GM12878 (cell line): Measurements from ENCODE around the gene C6orf15. TPM values are rescaled to one million over a fixed set of nuclear protein-coding genes. Genes with fewer than 3 reads are reported as not detected.

Source experiments
- ATAC-seq: fragments of 200-7000 bp; cut with Tn5 transposase; 3 replicates; pipeline ENCODE4 v1.9.1; 2020; ENCODE audit warnings: mild to moderate bottlenecking, moderate library complexity
- BruUV-seq: library from RNA; stranded (reverse); fragments of 400-500 nt; replicated peaks from 2 replicates; lab custom pipeline; 2021; lab: Mats Ljungman, UMichigan
- CTCF ChIA-PET: fragments of 300-600 bp; sonication (Branson Sonifier 250); formaldehyde crosslinking; extraction: SDS; loops from one replicate; lab custom pipeline; 2021; ENCODE audit warnings: inconsistent platforms; lab: Yijun Ruan, JAX
- POLR2A ChIA-PET: fragments of 350-600 bp; formaldehyde crosslinking; extraction: SDS; loops from one replicate; lab custom pipeline; 2021; ENCODE audit warnings: inconsistent platforms; lab: Charles Lee
- RAD21 ChIA-PET: fragments of 300-600 bp; sonication (Branson Sonifier 250); formaldehyde crosslinking; loops from one replicate; lab custom pipeline; 2023; ENCODE audit warnings: antibody characterized with exemption; ENCODE audit not compliant: unreplicated experiment; lab: Charles Lee
- SMC1A ChIA-PET: fragments of 300-600 bp; sonication (Branson Sonifier 250); formaldehyde crosslinking; loops from one replicate; lab custom pipeline; 2023; ENCODE audit not compliant: unreplicated experiment, uncharacterized antibody; lab: Charles Lee
- DNase-seq: peaks from one replicate; pipeline ENCODE4 v3.0.0-alpha.2; 2011; ENCODE audit warnings: low read depth, low spot score
- FAIRE-seq: peaks from 3 replicates; lab custom pipeline; 2011; peaks lifted over from hg19 to GRCh38; lab: Jason Lieb, UNC
- H2AFZ ChIP-seq: 2 replicates; pipeline ENCODE4 v1.6.0; 2011; ENCODE audit warnings: low read depth, low read length, control low read depth; ENCODE audit not compliant: control insufficient read depth
- H3K27ac ChIP-seq: 2 replicates; pipeline ENCODE4 v1.5.1; 2011; ENCODE audit warnings: control low read depth; ENCODE audit not compliant: control insufficient read depth, insufficient read depth
- H3K27me3 ChIP-seq, 2 experiments: replicated peaks in 1 of 2; 2 replicates each; pipeline versions ENCODE4 v1.6.0 to v1.6.1; 2011; ENCODE audit warnings: low read length in 1 of 2; ENCODE audit not compliant: control insufficient read depth in 2 of 2, insufficient read depth in 2 of 2
- H3K36me3 ChIP-seq, 2 experiments: 2 replicates each; pipeline ENCODE4 v1.5.1; 2011; ENCODE audit warnings: low read length in 1 of 2; ENCODE audit not compliant: control insufficient read depth in 2 of 2, insufficient read depth in 2 of 2
- H3K4me1 ChIP-seq: 2 replicates; pipeline ENCODE4 v1.6.1; 2011; ENCODE audit warnings: mild to moderate bottlenecking, low read length, moderate library complexity, mixed read lengths; ENCODE audit not compliant: control insufficient read depth, insufficient read depth
- H3K4me2 ChIP-seq: 2 replicates; pipeline ENCODE4 v1.6.0; 2011; ENCODE audit warnings: control low read depth; ENCODE audit not compliant: control insufficient read depth, insufficient read depth
- H3K4me3 ChIP-seq: fragments of 200-600 bp; sonication (generic); 2 replicates; pipeline ENCODE4 v1.5.1; 2016
- H3K79me2 ChIP-seq: 2 replicates; pipeline ENCODE4 v1.6.0; 2011; ENCODE audit warnings: low read length; ENCODE audit not compliant: control insufficient read depth, insufficient read depth
- H3K9ac ChIP-seq: 2 replicates; pipeline ENCODE4 v1.8.0; 2011; ENCODE audit warnings: low read length, control low read depth, mixed read lengths; ENCODE audit not compliant: control insufficient read depth, insufficient read depth
- H3K9me3 ChIP-seq: replicated peaks from 3 replicates; pipeline ENCODE4 v1.5.1; 2011; ENCODE audit warnings: mild to moderate bottlenecking, low read length; ENCODE audit not compliant: control insufficient read depth, insufficient read depth
- H4K20me1 ChIP-seq: 2 replicates; pipeline ENCODE4 v1.6.0; 2011; ENCODE audit not compliant: control insufficient read depth, insufficient read depth
- ATF7 ChIP-seq: fragments of 450-650 bp; IDR thresholded peaks from 2 replicates; pipeline ENCODE4 v1.6.1; 2016; ENCODE audit warnings: low read depth, mild to moderate bottlenecking
- CREM ChIP-seq: IDR thresholded peaks from 2 replicates; pipeline ENCODE4 v1.6.1; 2014; ENCODE audit warnings: antibody characterized with exemption, low read depth
- EZH2 ChIP-seq: IDR thresholded peaks from 2 replicates; pipeline ENCODE4 v1.6.1; 2012; ENCODE audit warnings: low read depth, mild to moderate bottlenecking, control low read depth, inconsistent platforms, low read length, borderline replicate concordance; ENCODE audit not compliant: control insufficient read depth
- GABPA ChIP-seq: IDR thresholded peaks from 2 replicates; pipeline ENCODE4 v1.6.1; 2014; ENCODE audit warnings: antibody characterized with exemption, low read depth, mild to moderate bottlenecking, inconsistent platforms
- GATAD2B ChIP-seq: fragments of 450-650 bp; conservative IDR thresholded peaks from 2 replicates; pipeline ENCODE4 v1.6.1; 2017; ENCODE audit warnings: low read depth, mild to moderate bottlenecking, moderate library complexity
- HCFC1 ChIP-seq: fragments of 150-350 bp; IDR thresholded peaks from 2 replicates; pipeline ENCODE4 v1.6.1; 2014; ENCODE audit warnings: low read length
- IKZF2 ChIP-seq, 2 experiments: fragments of 450-650 bp; IDR thresholded peaks; 2 replicates each; pipeline ENCODE4 v1.6.1; 2017; ENCODE audit warnings: mild to moderate bottlenecking in 2 of 2, moderate library complexity in 2 of 2
- NBN ChIP-seq: fragments of 450-650 bp; IDR thresholded peaks from 2 replicates; pipeline ENCODE4 v1.6.1; 2016
- NFYA ChIP-seq: IDR thresholded peaks from 2 replicates; pipeline ENCODE4 v1.6.1; 2011; ENCODE audit warnings: low read depth, mild to moderate bottlenecking, low read length, improper control_type of control experiment, borderline replicate concordance
- NR2F1 ChIP-seq: fragments of 450-650 bp; conservative IDR thresholded peaks from 2 replicates; pipeline ENCODE4 v1.6.1; 2017; ENCODE audit warnings: mild to moderate bottlenecking
- POLR2AphosphoS2 ChIP-seq: IDR thresholded peaks from 2 replicates; pipeline ENCODE4 v1.6.1; 2011; ENCODE audit warnings: low read depth, mild to moderate bottlenecking, low read length, improper control_type of control experiment, moderate library complexity
- POLR2AphosphoS5 ChIP-seq: IDR thresholded peaks from 2 replicates; pipeline ENCODE4 v1.6.1; 2011; ENCODE audit warnings: mild to moderate bottlenecking, low read length, inconsistent platforms
- SP1 ChIP-seq: IDR thresholded peaks from one replicate; pipeline ENCODE4 v1.6.1; 2011; ENCODE audit warnings: low read depth, low read length
- STAT1 ChIP-seq: fragments of 450-650 bp; conservative IDR thresholded peaks from 2 replicates; pipeline ENCODE4 v1.6.1; 2014; ENCODE audit warnings: antibody characterized with exemption, mild to moderate bottlenecking
- TCF3 ChIP-seq: IDR thresholded peaks from 2 replicates; pipeline ENCODE4 v1.6.1; 2012; ENCODE audit warnings: low read depth, mild to moderate bottlenecking, low read length, borderline replicate concordance; ENCODE audit not compliant: insufficient read depth
- YBX1 ChIP-seq: fragments of 450-650 bp; IDR thresholded peaks from 2 replicates; pipeline ENCODE4 v1.6.1; 2016; ENCODE audit warnings: antibody characterized with exemption
- ZSCAN29 ChIP-seq: fragments of 450-650 bp; IDR thresholded peaks from 2 replicates; pipeline ENCODE4 v1.6.1; 2017; ENCODE audit warnings: mild to moderate bottlenecking, moderate library complexity
- WGBS: methylation state at CpG from one replicate; pipeline ENCODE4 v1.1.6; 2016; ENCODE audit warnings: low lambda C conversion rate; ENCODE audit not compliant: insufficient replicate concordance, insufficient coverage; ENCODE audit errors: missing lambda C conversion rate; 5-methylcytosine and 5-hydroxymethylcytosine counted together
- in situ Hi-C: fragments of 300-500 bp; cut with MboI; formaldehyde crosslinking; loops from 9 replicates; pipeline ENCODE4 v1.14.3; 2018; ENCODE audit warnings: mixed read lengths
- intact Hi-C: fragments of 100-400 bp; cut with micrococcal nuclease; formaldehyde crosslinking; loops from one replicate; pipeline ENCODE4 v1.14.2; 2022; ENCODE audit not compliant: unreplicated experiment
- polyA plus RNA-seq, 11 experiments: library from polyadenylated mRNA; depleted of rRNA in 4 of 11; unstranded in 6 of 11; stranded (reverse) in 5 of 11; fragments of >200 nt; fragmentation: Nextera tagmentation in 4 of 11; fragmentation: Illumina TruSeq in 1 of 11; extraction: Ambion mirVana in 4 of 11; extraction: Trizol in 1 of 11; gene quantifications; 1 replicate in 1 of 11; 2 replicates in 10 of 11; pipeline versions ENCODE4 v1.2.1 to v1.2.3, GENCODE V29; 2011 to 2016; ENCODE audit warnings: inconsistent platforms in 2 of 11, missing spikeins in 2 of 11, low read depth in 1 of 11
- total RNA-seq, 4 experiments: library from RNA; depleted of rRNA in 3 of 4; stranded (reverse); fragments of >200 nt in 3 of 4; fragmentation: Illumina TruSeq in 1 of 4; extraction: Trizol in 1 of 4; gene quantifications; 2 replicates each; pipeline versions ENCODE4 v1.2.1 to v1.2.3, GENCODE V29; 2013 to 2021
- TF ChIP-seq, protein P1 (sequence below): fragments of 450-650 bp; IDR thresholded peaks from 2 replicates; pipeline ENCODE4 v1.6.1; 2016; ENCODE audit warnings: mild to moderate bottlenecking, moderate library complexity, borderline replicate concordance
- TF ChIP-seq, protein P2 (sequence below): fragments of 450-650 bp; IDR thresholded peaks from 2 replicates; pipeline ENCODE4 v1.6.1; 2018; ENCODE audit warnings: borderline replicate concordance, mild to moderate bottlenecking; ENCODE audit not compliant: partially characterized antibody

The C6orf15 gene
- total and polyA plus RNA-seq, 10 of the 15 experiments (the other 5 are each of a cell fraction or from before 2014, with no cell fraction given), result not detected

- TF ChIP-seq ATF7 (no peak), GATAD2B (no peak), CREM (no peak), NFYA (no peak), NR2F1 (no peak), GABPA (no peak)
- TF ChIP-seq, protein P1, sequence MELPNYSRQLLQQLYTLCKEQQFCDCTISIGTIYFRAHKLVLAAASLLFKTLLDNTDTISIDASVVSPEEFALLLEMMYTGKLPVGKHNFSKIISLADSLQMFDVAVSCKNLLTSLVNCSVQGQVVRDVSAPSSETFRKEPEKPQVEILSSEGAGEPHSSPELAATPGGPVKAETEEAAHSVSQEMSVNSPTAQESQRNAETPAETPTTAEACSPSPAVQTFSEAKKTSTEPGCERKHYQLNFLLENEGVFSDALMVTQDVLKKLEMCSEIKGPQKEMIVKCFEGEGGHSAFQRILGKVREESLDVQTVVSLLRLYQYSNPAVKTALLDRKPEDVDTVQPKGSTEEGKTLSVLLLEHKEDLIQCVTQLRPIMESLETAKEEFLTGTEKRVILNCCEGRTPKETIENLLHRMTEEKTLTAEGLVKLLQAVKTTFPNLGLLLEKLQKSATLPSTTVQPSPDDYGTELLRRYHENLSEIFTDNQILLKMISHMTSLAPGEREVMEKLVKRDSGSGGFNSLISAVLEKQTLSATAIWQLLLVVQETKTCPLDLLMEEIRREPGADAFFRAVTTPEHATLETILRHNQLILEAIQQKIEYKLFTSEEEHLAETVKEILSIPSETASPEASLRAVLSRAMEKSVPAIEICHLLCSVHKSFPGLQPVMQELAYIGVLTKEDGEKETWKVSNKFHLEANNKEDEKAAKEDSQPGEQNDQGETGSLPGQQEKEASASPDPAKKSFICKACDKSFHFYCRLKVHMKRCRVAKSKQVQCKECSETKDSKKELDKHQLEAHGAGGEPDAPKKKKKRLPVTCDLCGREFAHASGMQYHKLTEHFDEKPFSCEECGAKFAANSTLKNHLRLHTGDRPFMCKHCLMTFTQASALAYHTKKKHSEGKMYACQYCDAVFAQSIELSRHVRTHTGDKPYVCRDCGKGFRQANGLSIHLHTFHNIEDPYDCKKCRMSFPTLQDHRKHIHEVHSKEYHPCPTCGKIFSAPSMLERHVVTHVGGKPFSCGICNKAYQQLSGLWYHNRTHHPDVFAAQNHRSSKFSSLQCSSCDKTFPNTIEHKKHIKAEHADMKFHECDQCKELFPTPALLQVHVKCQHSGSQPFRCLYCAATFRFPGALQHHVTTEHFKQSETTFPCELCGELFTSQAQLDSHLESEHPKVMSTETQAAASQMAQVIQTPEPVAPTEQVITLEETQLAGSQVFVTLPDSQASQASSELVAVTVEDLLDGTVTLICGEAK, result no peak
These were observed 32.6 kb upstream of the C6orf15 start (continued) for GRCh38 chr6:31144970-31145340.

GRCh38 chr6:31144296-31144969 is 32.1 kb upstream of the C6orf15 start:
- CTCF ChIA-PET, result interaction anchor here (1.4 to 22.9 kb wide), 2 partner anchors 49 to 222 kb away, joined by 4 to 326 read pairs; no protein-coding TSS in a partner anchor

More at GRCh38 chr6:31144296-31144969, 32.1 kb upstream of the C6orf15 start:
- Histone ChIP-seq H3K4me3 (no peak overlapping the region), H2AFZ (no peak overlapping the region), H4K20me1 (no peaks in the 10 kb centered on the region), H3K4me1 (peaks cover 4% of the 10 kb centered on the region; the same call in 1 of the 2 replicates), H3K36me3 (peaks cover 0 to 4% of the 10 kb centered on the region in 2 experiments; a peak in 1 of 4 replicates), H3K9me3 (no peaks in the 10 kb centered on the region), H3K79me2 (no peaks in the 10 kb centered on the region), H3K4me2 (no peak overlapping the region), H3K27me3 (no peaks in the 10 kb centered on the region), H3K27ac (no peak overlapping the region), H3K9ac (no peak overlapping the region)
- ChIA-PET POLR2A (no interaction called here), SMC1A (interaction anchor here (2.0 kb wide), 1 partner anchor 48 kb away, joined by 10 read pairs; no protein-coding TSS in a partner anchor), RAD21 (no interaction called here)
- no peak for FAIRE-seq
- DNase-seq, result no peak
- no peak for ATAC-seq
- BruUV-seq, result no TSS peak
- intact Hi-C loops, result no loop called here
- 93% methylated on average over 17 of the region's 18 CpGs for WGBS
- in situ Hi-C loops, result no loop called here
- TF ChIP-seq POLR2AphosphoS5 (no peak), STAT1 (no peak), IKZF2 (IDR thresholded peaks at IDR 0.05) (no peak), ATF7 (no peak), TCF3 (no peak), SP1 (no peak), YBX1 (no peak), ZSCAN29 (no peak), NBN (no peak), EZH2 (no peak), HCFC1 (no peak), POLR2AphosphoS2 (no peak)
- TF ChIP-seq, protein P2, sequence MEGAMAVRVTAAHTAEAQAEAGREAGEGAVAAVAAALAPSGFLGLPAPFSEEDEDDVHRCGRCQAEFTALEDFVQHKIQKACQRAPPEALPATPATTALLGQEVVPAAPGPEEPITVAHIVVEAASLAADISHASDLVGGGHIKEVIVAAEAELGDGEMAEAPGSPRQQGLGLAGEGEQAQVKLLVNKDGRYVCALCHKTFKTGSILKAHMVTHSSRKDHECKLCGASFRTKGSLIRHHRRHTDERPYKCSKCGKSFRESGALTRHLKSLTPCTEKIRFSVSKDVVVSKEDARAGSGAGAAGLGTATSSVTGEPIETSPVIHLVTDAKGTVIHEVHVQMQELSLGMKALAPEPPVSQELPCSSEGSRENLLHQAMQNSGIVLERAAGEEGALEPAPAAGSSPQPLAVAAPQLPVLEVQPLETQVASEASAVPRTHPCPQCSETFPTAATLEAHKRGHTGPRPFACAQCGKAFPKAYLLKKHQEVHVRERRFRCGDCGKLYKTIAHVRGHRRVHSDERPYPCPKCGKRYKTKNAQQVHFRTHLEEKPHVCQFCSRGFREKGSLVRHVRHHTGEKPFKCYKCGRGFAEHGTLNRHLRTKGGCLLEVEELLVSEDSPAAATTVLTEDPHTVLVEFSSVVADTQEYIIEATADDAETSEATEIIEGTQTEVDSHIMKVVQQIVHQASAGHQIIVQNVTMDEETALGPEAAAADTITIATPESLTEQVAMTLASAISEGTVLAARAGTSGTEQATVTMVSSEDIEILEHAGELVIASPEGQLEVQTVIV, result no peak
